ENCODE results near the gene RPTOR.

GRCh38 chr17:80976701-80977100, 432.1 kb downstream of the RPTOR start:
- TF ChIP-seq, protein P1, sequence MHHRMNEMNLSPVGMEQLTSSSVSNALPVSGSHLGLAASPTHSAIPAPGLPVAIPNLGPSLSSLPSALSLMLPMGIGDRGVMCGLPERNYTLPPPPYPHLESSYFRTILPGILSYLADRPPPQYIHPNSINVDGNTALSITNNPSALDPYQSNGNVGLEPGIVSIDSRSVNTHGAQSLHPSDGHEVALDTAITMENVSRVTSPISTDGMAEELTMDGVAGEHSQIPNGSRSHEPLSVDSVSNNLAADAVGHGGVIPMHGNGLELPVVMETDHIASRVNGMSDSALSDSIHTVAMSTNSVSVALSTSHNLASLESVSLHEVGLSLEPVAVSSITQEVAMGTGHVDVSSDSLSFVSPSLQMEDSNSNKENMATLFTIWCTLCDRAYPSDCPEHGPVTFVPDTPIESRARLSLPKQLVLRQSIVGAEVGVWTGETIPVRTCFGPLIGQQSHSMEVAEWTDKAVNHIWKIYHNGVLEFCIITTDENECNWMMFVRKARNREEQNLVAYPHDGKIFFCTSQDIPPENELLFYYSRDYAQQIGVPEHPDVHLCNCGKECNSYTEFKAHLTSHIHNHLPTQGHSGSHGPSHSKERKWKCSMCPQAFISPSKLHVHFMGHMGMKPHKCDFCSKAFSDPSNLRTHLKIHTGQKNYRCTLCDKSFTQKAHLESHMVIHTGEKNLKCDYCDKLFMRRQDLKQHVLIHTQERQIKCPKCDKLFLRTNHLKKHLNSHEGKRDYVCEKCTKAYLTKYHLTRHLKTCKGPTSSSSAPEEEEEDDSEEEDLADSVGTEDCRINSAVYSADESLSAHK (tag by site-specific recombination; IDR thresholded peaks at IDR 0.05), result no peak
- TF ChIP-seq, protein P2, sequence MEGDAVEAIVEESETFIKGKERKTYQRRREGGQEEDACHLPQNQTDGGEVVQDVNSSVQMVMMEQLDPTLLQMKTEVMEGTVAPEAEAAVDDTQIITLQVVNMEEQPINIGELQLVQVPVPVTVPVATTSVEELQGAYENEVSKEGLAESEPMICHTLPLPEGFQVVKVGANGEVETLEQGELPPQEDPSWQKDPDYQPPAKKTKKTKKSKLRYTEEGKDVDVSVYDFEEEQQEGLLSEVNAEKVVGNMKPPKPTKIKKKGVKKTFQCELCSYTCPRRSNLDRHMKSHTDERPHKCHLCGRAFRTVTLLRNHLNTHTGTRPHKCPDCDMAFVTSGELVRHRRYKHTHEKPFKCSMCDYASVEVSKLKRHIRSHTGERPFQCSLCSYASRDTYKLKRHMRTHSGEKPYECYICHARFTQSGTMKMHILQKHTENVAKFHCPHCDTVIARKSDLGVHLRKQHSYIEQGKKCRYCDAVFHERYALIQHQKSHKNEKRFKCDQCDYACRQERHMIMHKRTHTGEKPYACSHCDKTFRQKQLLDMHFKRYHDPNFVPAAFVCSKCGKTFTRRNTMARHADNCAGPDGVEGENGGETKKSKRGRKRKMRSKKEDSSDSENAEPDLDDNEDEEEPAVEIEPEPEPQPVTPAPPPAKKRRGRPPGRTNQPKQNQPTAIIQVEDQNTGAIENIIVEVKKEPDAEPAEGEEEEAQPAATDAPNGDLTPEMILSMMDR (tag by site-specific recombination; IDR thresholded peaks at IDR 0.05), result no peak
